Limb (tissue), 2 donors: Measurements from ENCODE around the gene NPAS3.

Experiments used
- DNase-seq, 2 donors: peaks; one replicate each; pipeline ENCODE4 v3.0.0-alpha.2; 2016; ENCODE audit errors: extremely low spot score in 2 of 2

NPAS3 gene

DNA sequence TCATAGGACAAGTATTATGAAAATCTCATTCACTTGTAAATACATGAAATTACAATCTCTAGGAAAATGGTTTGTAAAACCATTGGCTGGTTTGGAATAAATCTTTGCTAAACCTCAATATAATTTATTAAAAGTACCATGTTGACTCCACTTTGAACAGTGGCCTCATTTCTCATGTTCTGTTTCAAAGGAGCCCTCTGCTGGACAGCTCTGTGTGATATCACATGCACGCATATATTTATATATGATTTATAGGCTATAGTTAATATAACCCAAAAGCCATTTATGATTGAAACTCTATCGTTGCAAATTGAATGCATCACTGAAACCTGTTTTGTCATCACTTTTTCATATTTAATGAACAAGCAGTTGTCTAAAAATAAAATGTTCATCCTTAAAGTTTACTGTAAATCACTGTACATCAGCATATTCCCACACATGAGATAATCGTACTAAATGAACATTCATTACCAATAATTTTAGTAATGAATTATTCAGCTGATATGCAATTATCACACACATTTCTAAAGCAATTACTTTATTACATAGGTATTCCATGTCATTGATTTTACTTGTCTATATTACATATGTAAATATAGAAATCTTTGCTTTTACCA is 493.8 kb downstream of the NPAS3 start:
- DNase-seq, result peak; percentile 35 to 74

DNA sequence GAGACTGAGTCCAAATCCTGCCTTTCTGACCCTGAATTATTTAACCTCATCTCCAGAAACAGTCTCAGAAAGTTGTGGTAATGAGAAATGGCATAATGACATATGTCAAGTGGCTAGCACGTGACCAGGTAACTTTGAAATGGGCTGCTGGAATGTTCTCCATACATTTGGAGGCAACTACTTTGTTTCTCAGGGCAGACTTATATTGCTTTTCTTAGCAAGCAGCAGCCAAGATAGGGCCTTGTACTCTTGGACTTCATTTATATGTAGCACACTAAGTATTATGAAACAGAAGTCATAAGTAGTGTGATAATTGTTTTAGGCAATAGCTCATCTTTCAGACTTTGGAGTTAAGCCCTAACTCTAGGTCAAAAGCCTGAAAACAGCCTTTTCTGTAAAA is 494.7 kb downstream of the NPAS3 start:
- no peak for DNase-seq

DNA sequence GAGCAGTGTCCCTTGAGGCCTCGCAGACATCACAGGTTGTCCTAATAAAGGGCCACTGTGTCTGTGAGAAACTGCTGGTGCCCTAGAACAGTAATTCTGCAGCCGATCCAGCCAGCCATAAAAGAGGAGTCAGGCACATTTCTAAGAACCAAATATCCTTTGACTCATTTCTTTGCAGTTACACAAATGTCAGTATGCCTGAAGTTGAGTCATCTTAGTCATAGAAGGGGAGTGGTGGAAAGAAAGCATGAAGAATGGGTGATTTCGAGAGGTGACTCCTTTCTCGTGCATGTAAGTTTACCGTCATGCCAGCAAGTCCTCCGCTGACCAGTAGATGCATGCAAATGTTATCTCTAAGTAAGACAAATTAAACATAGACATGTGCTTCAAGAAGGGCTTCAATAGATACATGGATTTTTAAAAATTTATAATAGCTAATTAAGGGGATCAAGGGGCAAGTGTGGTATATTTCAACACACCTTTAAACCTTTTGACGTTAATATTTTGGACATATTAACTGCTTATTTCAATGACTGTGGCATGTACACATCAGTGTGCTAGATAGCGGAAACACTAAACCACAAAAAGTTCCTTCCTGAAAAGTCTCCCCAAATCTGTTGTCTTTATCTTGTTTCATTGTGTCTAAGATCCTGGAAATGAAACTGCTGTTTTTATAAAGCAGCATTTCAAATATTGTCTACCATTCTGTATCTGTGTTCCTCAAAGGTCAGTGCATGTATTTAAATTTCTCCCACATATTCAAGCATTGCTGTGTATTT is 497.4 kb downstream of the NPAS3 start:
- no peak for DNase-seq

DNA sequence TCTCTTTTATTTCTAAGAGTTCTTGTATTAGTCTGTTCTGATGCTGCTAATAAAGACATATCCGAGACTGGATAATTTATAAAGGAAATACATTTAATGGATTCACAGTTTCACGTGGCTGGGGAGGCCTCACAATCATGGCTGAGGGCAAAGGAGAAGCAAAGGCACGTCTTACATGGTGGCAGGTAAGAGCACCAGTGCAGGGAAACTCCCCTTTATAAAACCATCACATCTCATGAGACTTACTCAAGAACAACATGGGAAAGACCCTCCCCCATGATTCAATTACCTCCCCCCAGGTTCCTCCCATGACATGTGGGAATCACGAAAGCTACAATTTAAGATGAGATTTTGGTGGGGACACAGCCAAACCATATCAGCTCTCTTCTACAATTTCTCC is 503.0 kb downstream of the NPAS3 start:
- DNase-seq, result no peak

DNA sequence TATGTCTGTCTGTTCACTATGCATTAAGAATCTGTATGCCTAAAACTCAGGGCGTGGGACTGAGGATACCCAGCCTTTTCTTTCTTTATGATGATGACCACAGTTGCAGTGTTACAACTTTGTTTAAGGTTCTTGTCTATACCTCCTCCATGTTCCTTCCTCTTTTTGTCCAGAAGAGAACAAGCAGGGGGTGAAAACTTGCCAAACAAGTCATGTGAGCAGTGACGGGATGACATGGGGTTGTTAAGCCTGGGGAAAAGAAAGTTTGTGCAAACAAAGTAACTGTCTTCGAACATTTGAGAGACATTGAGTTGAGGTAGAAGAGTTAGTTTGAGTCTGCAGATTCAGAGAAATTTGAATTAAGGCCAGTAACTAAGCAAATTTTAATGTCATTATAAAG is 505.5 kb downstream of the NPAS3 start:
- no peak for DNase-seq

DNA sequence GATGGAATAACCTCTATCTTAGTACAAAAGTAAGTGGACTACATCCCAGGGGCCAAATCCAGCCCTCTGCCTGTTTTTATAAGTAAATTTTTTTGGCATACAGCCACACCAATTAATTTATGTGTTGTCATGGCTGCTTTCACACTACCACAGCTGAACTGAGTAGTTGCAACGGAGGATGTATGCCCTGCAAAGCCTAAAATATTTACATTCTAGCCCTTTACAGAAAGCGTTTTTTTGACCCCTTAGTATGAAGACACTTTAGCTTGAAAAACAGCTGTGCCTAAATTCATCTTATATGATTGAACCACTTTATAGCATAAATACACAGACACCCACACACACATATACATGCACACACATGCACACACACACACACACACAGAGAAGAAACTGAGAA is 510.6 kb downstream of the NPAS3 start:
- no peak for DNase-seq

DNA sequence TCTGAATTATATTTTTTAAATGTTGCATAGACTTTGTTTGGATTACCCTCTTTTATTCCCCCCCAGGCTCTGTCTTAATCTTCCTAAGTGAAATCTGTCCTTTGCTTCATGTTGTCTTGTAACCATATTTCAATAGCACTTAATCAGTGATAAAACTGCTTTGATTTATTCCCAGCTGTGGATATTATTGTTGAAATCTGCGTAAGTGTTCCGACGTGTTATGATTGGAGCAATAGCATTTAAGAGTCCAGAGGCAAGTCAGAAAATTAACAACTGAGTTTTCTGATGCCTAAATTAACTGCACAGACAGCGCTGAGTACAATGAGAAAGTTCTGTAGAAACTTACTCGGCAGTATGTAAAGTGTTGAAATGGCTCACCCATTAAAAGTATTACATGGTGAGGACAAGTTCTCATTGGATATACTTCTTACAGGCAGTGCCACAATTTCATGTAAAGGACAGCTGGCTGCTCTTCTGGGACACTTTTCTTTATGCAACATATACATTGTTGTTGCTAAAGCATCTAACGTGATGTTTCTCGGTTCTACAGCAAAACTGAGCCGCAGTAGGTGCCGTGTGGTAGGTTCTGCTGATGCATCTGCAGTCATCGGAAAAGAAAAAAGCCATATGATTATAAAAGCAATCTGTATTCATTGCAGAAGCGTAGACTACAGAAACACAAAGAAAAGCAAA is 511.2 kb downstream of the NPAS3 start:
- DNase-seq, result no peak

DNA sequence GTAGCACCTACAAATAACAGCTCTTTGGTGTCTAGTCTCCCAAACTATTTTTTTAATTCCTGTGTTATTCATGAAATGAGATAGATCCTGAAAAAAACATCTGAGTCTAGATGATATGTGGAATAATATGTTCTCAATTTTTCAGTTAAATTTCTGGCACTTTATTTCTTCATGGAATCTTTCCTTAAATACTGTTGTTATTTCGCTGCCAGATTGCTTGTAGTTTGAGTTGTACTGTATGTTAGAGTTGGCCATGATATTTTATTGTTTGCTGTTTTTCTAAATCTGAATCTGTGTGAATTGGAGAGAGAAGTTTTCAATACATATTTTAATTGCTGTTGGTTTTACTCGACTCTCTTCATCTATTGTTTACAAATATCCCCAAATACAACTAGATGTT is 511.7 kb downstream of the NPAS3 start:
- DNase-seq, result no peak

DNA sequence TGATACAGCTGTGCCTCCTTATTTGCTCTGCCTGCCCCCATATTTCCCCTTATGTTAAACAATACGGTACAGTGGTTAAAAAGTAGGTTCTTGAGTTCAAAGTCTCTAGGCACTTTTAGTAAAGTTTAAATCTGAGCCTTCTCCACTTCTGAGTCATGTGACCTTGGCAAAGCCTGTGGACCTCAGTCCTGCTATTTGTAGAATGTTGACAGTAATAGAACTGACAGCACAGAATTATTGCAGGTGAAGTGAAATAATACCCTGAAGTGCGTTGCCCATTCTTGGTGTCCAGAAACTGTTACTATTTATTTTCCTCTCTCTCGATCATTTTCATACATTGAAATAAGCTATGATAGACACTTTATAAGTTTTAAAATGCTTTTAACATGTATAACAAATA is 512.5 kb downstream of the NPAS3 start:
- no peak for DNase-seq

DNA sequence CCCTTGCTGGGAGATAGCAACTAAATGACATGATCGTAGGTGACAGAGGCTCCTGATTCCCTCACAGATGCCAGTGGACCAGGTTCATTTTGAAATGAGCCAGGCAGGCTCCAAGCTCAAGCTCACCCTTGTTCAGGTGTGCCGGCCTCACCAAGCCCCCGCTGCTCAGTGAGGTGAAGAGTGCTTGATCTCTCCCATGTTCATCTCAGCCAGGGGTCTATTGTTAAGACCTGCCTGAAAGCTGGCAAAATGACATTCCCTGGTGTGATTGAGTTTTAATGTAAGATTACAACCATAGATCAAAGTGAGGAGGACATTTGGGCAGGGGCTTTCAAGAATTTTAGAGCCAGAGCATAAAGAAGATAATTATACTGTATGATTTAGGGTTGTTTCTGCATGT is 514.3 kb downstream of the NPAS3 start:
- no peak for DNase-seq

DNA sequence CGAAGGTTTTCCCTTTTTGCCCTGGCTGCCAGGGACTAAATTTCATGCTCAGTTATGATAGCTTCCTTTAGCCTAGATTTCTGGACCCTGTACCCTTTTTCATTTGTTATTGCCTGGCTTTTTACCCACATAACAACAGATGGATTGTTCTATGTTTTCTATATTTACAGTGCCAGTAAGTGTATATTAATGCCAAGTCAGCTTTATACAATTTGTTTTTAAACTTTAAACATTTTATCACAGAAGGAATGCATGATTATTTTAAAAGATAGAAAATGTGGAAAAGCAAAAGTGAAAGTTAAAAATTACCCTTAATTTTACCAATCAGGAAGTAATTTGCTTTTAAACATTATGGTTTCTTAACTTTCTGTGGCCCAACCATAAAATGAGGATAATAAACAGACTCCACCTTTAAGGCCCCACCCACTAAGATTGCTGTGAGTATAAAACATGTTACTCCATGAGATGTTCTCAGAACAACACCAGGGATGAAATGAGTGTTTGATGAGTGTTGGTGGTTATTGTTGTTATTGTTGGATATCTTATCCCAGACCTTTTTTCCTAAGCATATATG is 515.4 kb downstream of the NPAS3 start:
- no peak for DNase-seq

DNA sequence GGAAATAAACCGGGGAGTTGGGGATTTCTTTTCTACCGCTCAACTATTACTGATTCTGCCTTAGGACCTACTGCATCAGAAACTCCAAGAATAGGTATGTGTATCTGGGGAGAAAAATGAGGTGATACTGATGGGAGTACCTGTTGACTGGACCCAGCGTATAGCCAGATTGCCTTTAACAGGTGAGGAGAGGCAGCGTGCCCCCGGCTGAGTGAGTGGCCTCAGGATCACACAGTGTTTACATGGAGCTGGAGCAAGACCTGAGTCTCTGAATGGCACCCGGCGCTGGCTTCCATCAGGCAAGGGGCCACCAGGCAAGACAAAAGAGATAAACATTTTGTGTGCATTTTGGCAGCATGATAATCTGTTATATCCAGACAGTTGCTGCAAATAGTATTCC is 516.0 kb downstream of the NPAS3 start:
- no peak for DNase-seq

DNA sequence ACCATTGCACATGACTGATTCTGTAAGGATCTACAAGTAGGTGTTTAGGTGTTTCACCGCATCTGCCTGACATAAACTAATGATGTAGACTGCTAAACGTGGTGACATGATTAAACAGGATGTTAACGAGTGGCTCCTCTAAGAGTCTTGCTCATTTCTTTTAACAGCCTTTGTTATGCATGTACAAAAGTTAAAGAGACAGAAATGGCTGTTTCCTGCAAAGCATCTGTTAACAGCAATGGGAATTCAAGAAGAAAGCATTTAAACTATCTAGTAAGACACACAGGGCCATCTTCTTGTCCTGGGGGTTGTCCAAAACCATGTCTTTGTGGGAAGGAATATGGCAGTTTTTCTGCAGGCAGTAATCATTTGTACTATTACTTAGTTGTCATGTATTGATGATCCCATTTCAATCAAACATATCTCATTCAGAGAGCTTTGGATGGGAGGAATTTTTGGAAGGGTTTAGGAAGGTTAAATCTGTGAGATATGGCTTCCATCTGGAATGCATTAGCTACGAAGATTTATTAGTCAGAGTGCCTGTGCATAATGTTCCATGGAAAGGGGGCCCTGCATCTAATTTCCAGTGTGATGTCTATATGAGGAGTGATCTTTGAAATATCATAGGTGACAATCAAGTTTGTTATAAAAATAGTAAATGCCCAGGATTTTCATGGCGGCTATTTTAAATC is 517.1 kb downstream of the NPAS3 start:
- no peak for DNase-seq

DNA sequence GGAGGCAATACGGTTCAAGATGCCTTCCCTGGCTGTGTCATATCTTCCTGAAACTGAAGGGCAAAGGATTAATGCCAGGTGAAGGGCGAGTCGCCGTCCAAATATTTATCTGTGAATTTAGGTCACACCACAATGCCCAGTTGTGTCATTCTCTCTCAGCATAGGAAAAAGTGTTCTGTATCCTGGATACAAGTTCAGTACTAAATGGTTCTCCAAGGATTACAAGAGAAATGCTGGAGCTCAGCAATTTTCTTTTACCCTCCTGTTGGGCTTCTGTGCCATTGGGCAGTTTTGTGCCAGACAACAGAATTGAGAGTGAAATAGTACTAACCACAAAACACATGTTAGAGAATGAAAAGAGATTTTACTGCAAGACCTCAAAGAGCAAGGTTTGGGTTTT is 518.3 kb downstream of the NPAS3 start:
- DNase-seq, result no peak

DNA sequence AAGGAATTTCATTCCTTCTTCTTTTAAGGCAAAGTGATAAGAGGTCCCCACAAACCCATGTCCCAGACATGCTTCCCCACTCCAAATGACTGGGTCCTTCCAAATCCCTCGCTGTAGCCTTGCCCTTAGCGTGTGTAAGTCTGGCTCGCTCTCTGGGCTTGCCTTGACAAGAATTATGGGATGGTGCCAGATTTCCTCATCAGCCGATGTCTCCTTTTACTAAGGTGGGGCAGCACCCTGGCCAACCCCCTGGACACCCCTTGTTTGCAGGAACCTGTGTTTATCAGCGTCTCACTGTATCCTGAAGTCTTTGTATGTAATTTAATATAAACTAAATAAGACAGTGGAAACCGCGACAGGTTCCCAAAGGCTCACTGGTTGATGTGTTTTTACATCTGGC is 518.9 kb downstream of the NPAS3 start:
- no peak for DNase-seq

DNA sequence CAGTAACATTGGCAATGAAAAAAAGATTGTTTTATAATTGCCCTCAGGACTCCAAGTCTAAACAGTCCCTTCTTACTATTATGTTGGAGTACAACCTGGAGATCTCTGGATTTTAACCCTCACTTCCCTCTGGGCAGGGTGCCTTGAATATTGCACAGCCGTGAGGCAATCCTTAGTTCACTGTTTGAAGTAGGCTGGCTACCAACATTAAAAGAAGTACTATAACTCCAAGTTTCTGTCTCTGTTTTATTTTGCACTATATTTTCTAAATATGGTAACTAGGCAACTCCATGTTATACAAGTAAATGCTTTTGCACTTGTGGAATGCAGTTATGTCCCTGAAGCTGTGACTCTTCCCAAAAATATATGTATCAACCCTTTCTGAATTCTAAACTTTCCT is 521.5 kb downstream of the NPAS3 start:
- DNase-seq, result peak in 1 of 2 donors; percentile 75

DNA sequence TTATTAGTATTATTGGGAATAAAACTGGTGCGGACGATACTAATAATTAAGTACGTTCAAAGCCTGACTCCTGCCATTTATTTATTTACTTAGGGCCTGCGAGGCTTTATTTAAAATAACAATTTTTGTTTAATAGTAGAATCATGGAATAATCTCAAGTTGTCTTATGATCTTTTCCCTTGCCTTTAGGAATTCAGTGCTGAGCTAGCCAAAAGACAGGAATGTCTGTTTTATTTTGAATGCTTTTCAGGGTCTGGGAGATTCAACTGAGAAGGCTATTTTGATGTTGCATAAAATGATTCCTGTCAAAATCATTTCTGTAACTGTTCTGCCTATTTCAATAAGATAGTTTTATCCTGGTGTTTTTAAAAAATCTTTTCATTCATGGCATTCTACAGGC is 522.4 kb downstream of the NPAS3 start:
- DNase-seq, result no peak

DNA sequence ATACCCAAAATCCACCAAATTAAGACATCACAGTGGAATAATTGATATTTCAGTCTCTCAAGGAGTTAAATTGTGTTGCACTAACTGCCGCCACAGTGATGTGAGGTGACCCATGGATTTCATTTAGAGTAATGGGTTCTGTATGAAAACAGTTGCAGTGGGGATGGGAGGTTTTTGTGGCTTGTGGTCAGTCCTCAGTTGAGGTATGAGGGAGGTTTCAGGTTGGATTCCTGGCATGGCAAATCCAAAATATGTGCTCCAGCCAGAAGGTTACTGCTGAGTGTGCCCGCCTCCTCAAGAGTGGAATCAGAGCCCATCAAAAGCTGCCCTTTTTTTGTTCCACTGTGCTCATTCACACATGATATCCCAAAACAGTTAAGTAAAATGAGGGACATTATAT is 525.1 kb downstream of the NPAS3 start:
- no peak for DNase-seq

DNA sequence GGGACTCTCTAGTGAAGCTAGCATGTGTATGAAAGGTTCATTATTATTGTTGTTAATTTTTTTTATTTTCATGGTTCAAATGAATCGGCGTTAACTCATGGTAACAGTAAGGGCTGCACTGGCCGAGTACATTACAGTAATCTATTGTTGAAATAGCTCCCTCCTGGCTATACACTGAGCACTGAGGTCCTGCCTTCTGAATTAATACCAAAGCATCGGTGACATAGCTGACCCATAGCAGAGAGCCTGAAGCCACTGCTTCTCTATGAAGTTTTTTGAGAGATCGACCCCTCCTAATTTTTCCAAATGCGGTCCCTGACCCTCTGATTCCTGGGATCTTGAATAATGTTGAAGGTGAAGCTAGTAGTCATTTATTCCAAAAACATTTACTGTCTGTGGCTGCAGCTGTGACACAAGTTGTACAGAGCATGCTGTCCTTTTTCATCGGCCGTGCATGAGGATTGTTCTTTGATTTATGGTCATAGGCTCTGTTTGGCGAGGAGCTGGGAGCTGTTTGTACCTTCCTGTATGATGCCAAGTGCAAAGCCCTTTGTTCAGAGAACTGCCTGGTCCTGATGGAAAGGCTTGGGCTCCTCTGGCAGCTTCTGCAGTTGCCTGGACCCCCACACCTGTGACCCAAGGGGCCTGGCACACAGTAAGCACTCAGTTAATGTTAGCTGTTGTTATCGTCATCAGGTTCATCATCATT is 525.7 kb downstream of the NPAS3 start:
- DNase-seq, result no peak

DNA sequence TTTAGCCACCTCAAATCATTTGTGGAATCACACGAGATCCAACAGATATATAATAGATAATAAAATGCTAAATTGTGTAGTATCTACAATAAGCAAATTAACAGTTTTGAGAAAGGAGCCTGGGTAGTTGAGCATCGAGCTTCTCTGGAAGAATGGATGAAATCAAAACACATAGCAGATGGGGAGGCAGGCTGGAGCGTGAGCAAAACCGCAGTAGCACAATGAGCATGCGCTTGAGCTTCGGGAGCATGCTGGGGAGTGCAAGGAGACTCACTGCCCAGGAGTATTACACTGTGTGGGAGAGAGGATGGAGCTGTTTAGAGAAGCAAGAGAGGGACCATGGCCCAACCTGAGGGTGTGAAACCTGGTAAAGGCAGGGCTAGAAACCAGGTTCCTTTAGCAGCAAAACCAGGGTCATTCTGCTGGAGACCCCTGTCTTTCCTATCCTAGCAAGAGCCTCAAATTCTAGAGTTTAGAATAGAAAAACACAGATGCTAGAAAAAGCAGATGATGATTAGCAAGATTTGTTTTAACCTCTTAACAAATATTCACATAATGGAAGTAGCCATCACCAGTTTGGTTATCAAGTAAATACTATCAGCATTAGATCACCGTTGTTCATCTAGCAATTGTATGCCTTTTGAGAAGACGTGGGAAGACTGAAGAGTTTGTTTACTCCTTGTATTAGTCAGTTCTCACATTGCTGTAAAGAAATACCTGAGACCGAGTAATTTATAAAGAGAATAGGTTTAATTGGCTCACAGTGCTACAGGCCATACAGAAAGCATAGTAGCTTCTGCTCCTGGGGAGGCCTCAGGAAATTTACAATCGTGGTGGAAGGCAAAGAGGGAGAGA is 527.4 kb downstream of the NPAS3 start:
- DNase-seq, result no peak
